H1 (cell line): ENCODE data around the gene LSM10. TPM values are rescaled to one million over a fixed set of nuclear protein-coding genes. Genes with fewer than 3 reads are reported as not detected.
A peak's percentile ranks its signal among the peaks of the same experiment; 100 is the strongest.

ENCODE experiments used
- CTCF ChIA-PET: fragments of 300-600 bp; sonication (Branson Sonifier 250); formaldehyde crosslinking; loops from one replicate; lab custom pipeline; 2021; ENCODE audit not compliant: partially characterized antibody; lab: Charles Lee
- POLR2A ChIA-PET: fragments of 300-600 bp; sonication (Branson Sonifier 250); formaldehyde crosslinking; loops from one replicate; lab custom pipeline; 2021; ENCODE audit warnings: inconsistent platforms; ENCODE audit not compliant: partially characterized antibody; lab: Charles Lee
- DNase-seq, 2 experiments: peaks; one replicate each; pipeline versions ENCODE4 v3.0.0 to v3.0.0-alpha.2; 2010 to 2022; ENCODE audit warnings: low spot score in 2 of 2, low read depth in 1 of 2, mixed read lengths in 1 of 2
- FAIRE-seq: peaks from 2 replicates; lab custom pipeline; 2011; peaks lifted over from hg19 to GRCh38; lab: Jason Lieb, UNC
- H2AFZ ChIP-seq: 2 replicates; pipeline ENCODE4 v1.8.1; 2012; ENCODE audit warnings: low read length, inconsistent platforms
- H2AK5ac ChIP-seq: 2 replicates; pipeline ENCODE4 v1.6.1; 2013; ENCODE audit warnings: low read depth, low read length
- H2BK120ac ChIP-seq: replicated peaks from 2 replicates; pipeline ENCODE3; 2013; ENCODE audit warnings: low read depth, low read length, inconsistent platforms
- H2BK12ac ChIP-seq: 2 replicates; pipeline ENCODE4 v1.6.1; 2013; ENCODE audit warnings: low read depth, low read length
- H2BK15ac ChIP-seq: 2 replicates; pipeline ENCODE4 v1.6.1; 2013; ENCODE audit warnings: low read length
- H2BK20ac ChIP-seq: 2 replicates; pipeline ENCODE4 v1.6.1; 2013; ENCODE audit warnings: low read length
- H2BK5ac ChIP-seq: 2 replicates; pipeline ENCODE4 v1.6.1; 2013; ENCODE audit warnings: low read depth, low read length
- H3K14ac ChIP-seq: 2 replicates; pipeline ENCODE4 v1.6.1; 2013; ENCODE audit warnings: inconsistent platforms; ENCODE audit not compliant: insufficient read length
- H3K18ac ChIP-seq: 2 replicates; pipeline ENCODE4 v1.6.1; 2013; ENCODE audit warnings: low read length; ENCODE audit errors: extremely low read depth
- H3K23ac ChIP-seq: 2 replicates; pipeline ENCODE4 v1.6.1; 2013; ENCODE audit warnings: inconsistent platforms; ENCODE audit not compliant: insufficient read length
- H3K23me2 ChIP-seq: 2 replicates; pipeline ENCODE4 v1.6.1; 2013; ENCODE audit warnings: low read depth, low read length
- H3K27ac ChIP-seq: 2 replicates; pipeline ENCODE4 v1.6.1; 2011; ENCODE audit warnings: low read depth, low read length, inconsistent platforms
- H3K27me3 ChIP-seq, 4 experiments: replicated peaks in 1 of 4; 1 replicate in 1 of 4; 2 replicates in 3 of 4; pipeline versions ENCODE4 v1.6.1 to v1.8.1; 2011 to 2013; ENCODE audit warnings: low read length in 3 of 4, mild to moderate bottlenecking in 3 of 4, inconsistent platforms in 2 of 4, mixed read lengths in 2 of 4, moderate library complexity in 1 of 4; ENCODE audit not compliant: control insufficient read depth in 3 of 4, insufficient read depth in 3 of 4; ENCODE audit errors: extremely low read depth in 1 of 4
- H3K36me3 ChIP-seq, 4 experiments: 2 replicates each; pipeline versions ENCODE4 v1.6.1 to v1.8.1; 2011 to 2013; ENCODE audit warnings: mild to moderate bottlenecking in 4 of 4, low read length in 3 of 4, moderate library complexity in 2 of 4, control low read depth in 1 of 4, inconsistent platforms in 1 of 4; ENCODE audit not compliant: insufficient read depth in 4 of 4, control insufficient read depth in 2 of 4
- H3K4ac ChIP-seq: replicated peaks from 2 replicates; pipeline ENCODE3; 2013; ENCODE audit warnings: low read length, low read depth, mixed read lengths, inconsistent platforms; ENCODE audit not compliant: insufficient read length
- H3K4me1 ChIP-seq, 4 experiments: replicated peaks in 1 of 4; 1 replicate in 1 of 4; 2 replicates in 3 of 4; pipeline versions ENCODE4 v1.6.1 to v1.8.1; 2011 to 2013; ENCODE audit warnings: low read length in 3 of 4, inconsistent platforms in 2 of 4, mixed read lengths in 1 of 4; ENCODE audit not compliant: insufficient read depth in 4 of 4, control insufficient read depth in 3 of 4
- H3K4me2 ChIP-seq, 2 experiments: 2 replicates each; pipeline versions ENCODE4 v1.6.1 to v1.8.1; 2011 to 2013; ENCODE audit warnings: low read depth in 2 of 2, low read length in 2 of 2, control low read depth in 1 of 2, inconsistent platforms in 1 of 2, mild to moderate bottlenecking in 1 of 2; ENCODE audit not compliant: insufficient read depth in 1 of 2
- H3K4me3 ChIP-seq, 4 experiments: fragments of 200-600, 300-600 bp in 1 of 4; sonication (generic), shearing (Covaris generic), sonication (Bioruptor Twin) in 1 of 4; 2 replicates each; pipeline versions ENCODE4 v1.5.1 to v1.8.1; 2011 to 2016; ENCODE audit warnings: low read length in 4 of 4, low read depth in 3 of 4, control low read depth in 2 of 4, inconsistent platforms in 2 of 4, mild to moderate bottlenecking in 2 of 4, mixed read lengths in 1 of 4, moderate library complexity in 1 of 4; ENCODE audit not compliant: insufficient read depth in 2 of 4; ENCODE audit errors: extremely low read depth in 1 of 4
- H3K56ac ChIP-seq: replicated peaks from 2 replicates; pipeline ENCODE3; 2013; ENCODE audit warnings: low read depth, mild to moderate bottlenecking, mixed read lengths, low read length, inconsistent platforms; ENCODE audit not compliant: insufficient read length
- H3K79me1 ChIP-seq: 2 replicates; pipeline ENCODE4 v1.6.1; 2013; ENCODE audit warnings: low read depth, low read length, control low read depth
- H3K79me2 ChIP-seq, 2 experiments: 2 replicates each; pipeline versions ENCODE4 v1.6.1 to v1.8.1; 2012 to 2013; ENCODE audit warnings: low read length in 2 of 2, mild to moderate bottlenecking in 2 of 2, inconsistent platforms in 1 of 2; ENCODE audit not compliant: insufficient read depth in 2 of 2, control insufficient read depth in 1 of 2
- H3K9ac ChIP-seq, 4 experiments: replicated peaks in 1 of 4; 1 replicate in 1 of 4; 2 replicates in 3 of 4; pipeline versions ENCODE4 v1.6.1 to v1.8.1; 2011 to 2013; ENCODE audit warnings: low read depth in 3 of 4, low read length in 3 of 4, control low read depth in 2 of 4, mild to moderate bottlenecking in 2 of 4, moderate library complexity in 2 of 4, inconsistent platforms in 1 of 4; ENCODE audit errors: extremely low read depth in 1 of 4
- H3K9me3 ChIP-seq, 2 experiments: 2 replicates each; pipeline versions ENCODE4 v1.6.1 to v1.8.1; 2012 to 2013; ENCODE audit warnings: mild to moderate bottlenecking in 2 of 2, moderate library complexity in 2 of 2, control low read depth in 1 of 2, inconsistent platforms in 1 of 2, low read depth in 1 of 2, low read length in 1 of 2, mixed read lengths in 1 of 2; ENCODE audit not compliant: insufficient read depth in 2 of 2
- H4K20me1 ChIP-seq, 2 experiments: replicated peaks in 1 of 2; 2 replicates each; pipeline versions ENCODE3 to v1.8.1; 2011 to 2013; ENCODE audit warnings: inconsistent platforms in 2 of 2, low read length in 2 of 2, mild to moderate bottlenecking in 1 of 2; ENCODE audit not compliant: insufficient read depth in 2 of 2, control insufficient read depth in 1 of 2
- H4K5ac ChIP-seq: 2 replicates; pipeline ENCODE4 v1.6.1; 2013; ENCODE audit warnings: low read length, low read depth, mixed read lengths, inconsistent platforms; ENCODE audit not compliant: insufficient read length
- H4K8ac ChIP-seq: 2 replicates; pipeline ENCODE4 v1.8.0; 2013; ENCODE audit warnings: mild to moderate bottlenecking, moderate library complexity, low read length, inconsistent platforms; ENCODE audit not compliant: insufficient read depth; ENCODE audit errors: extremely low read depth
- H4K91ac ChIP-seq: replicated peaks from 2 replicates; pipeline ENCODE3; 2013; ENCODE audit warnings: low read length, mixed read lengths, inconsistent platforms; ENCODE audit not compliant: insufficient read length
- ASH2L ChIP-seq: fragments of 200-600, 300-600 bp; sonication (generic); IDR thresholded peaks from one replicate; pipeline ENCODE4 v1.7.1; 2017; ENCODE audit warnings: low read length
- BRCA1 ChIP-seq: IDR thresholded peaks from 2 replicates; pipeline ENCODE4 v1.6.1; 2012; ENCODE audit warnings: low read depth, low read length, improper control_type of control experiment
- JUN ChIP-seq: IDR thresholded peaks from 2 replicates; pipeline ENCODE4 v1.6.1; 2011; ENCODE audit warnings: low read depth, mild to moderate bottlenecking, improper control_type of control experiment, low read length
- KDM1A ChIP-seq: fragments of 200-600, 300-600 bp; sonication (generic); IDR thresholded peaks from 2 replicates; pipeline ENCODE4 v1.7.1; 2016; ENCODE audit warnings: mild to moderate bottlenecking, low read length, borderline replicate concordance
- POLR2A ChIP-seq, 2 experiments: IDR thresholded peaks; 1 replicate in 1 of 2; 2 replicates in 1 of 2; pipeline ENCODE4 v1.6.1; 2011; ENCODE audit warnings: low read depth in 2 of 2, low read length in 2 of 2, mild to moderate bottlenecking in 2 of 2; ENCODE audit errors: control extremely low read depth in 1 of 2
- POU5F1 ChIP-seq: IDR thresholded peaks from 2 replicates; pipeline ENCODE4 v1.6.1; 2011; ENCODE audit warnings: low read depth, mild to moderate bottlenecking, low read length, moderate library complexity
- SIN3A ChIP-seq, 2 experiments: IDR thresholded peaks in 1 of 2; conservative IDR thresholded peaks in 1 of 2; 2 replicates each; pipeline ENCODE4 v1.6.1; 2011 to 2012; ENCODE audit warnings: low read length in 2 of 2, improper control_type of control experiment in 1 of 2, low read depth in 1 of 2, mild to moderate bottlenecking in 1 of 2
- SRF ChIP-seq: IDR thresholded peaks from 2 replicates; pipeline ENCODE4 v1.6.1; 2011; ENCODE audit warnings: mild to moderate bottlenecking, low read depth, low read length, moderate library complexity
- TCF12 ChIP-seq: IDR thresholded peaks from 2 replicates; pipeline ENCODE4 v1.6.1; 2011; ENCODE audit warnings: low read depth, mild to moderate bottlenecking, low read length
- WGBS, 2 experiments: shearing (Covaris generic) in 1 of 2; methylation state at CpG; one replicate each; pipeline versions ENCODE4 v1.1.6 to v1.1.7; 2013 to 2015; ENCODE audit warnings: low lambda C conversion rate in 2 of 2, mixed read lengths in 2 of 2, inconsistent platforms in 1 of 2, low coverage in 1 of 2, missing lambda C conversion rate in 1 of 2; ENCODE audit not compliant: insufficient replicate concordance in 2 of 2, insufficient coverage in 1 of 2, insufficient read length in 1 of 2; ENCODE audit errors: extremely low coverage in 1 of 2, missing lambda C conversion rate in 1 of 2; 5-methylcytosine and 5-hydroxymethylcytosine counted together
- polyA plus RNA-seq, 7 experiments: library from polyadenylated mRNA; depleted of rRNA in 3 of 7; stranded (reverse) in 5 of 7; unstranded in 2 of 7; fragments of >200 nt in 5 of 7; fragments of 200-250 nt in 2 of 7; gene quantifications; 1 replicate in 5 of 7; 2 replicates in 1 of 7; 4 replicates in 1 of 7; pipeline versions ENCODE4 v1.2.1 to v1.2.3, GENCODE V29; 2011 to 2013; ENCODE audit warnings: missing spikeins in 2 of 7, mixed read lengths in 2 of 7
- total RNA-seq: library from RNA; stranded (reverse); fragmentation: NEBNext Ultra II Directional; extraction: Animal tissue kit (Norgen Biotek cat#: 25700); gene quantifications from 2 replicates; pipeline ENCODE4 v1.2.1, GENCODE V29; 2021

LSM10 gene
- total and polyA plus RNA-seq, 2 of the 8 experiments (the other 6 are each of a cell fraction or from before 2014, with no cell fraction given): 59.5 to 140 TPM

DNA sequence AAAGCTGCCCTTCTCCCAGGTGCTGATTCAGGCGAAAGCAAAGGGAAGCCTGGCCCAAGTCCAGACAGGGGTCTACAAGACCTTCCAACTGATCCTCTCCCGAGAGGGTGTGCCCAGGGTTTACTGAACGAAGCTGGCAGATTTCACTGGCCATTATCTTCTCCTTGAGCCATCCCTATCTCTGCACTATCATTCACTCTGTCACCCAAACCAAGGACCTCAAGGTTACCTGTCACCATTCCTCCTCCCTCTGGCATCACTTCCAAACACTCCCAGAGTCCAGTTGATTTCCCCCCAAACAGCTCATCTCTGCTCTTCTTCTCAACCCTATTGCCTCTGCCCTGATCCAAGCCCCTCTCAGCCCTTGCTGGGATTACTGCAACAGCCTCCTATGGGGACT lies 16.9 kb downstream of the LSM10 start:
- peak overlapping the region; percentile 1; the same call in 1 of the 2 replicates for H3K27ac ChIP-seq
- ChIA-PET CTCF (interaction anchor here (1.0 to 9.8 kb wide), 4 partner anchors 9 to 246 kb away, joined by 3 to 90 read pairs (median 9); no protein-coding TSS in a partner anchor), POLR2A (interaction anchor here (2.4 kb wide), 1 partner anchor 12 kb away, joined by 7 read pairs; no protein-coding TSS in a partner anchor)

More for the DNA sequence above, 16.9 kb downstream of the LSM10 start:
- H2AK5ac ChIP-seq: no peak overlapping the region
- H3K23me2 ChIP-seq: peaks cover 4% of the 10 kb centered on the region; the same call in 1 of the 2 replicates
- H4K91ac ChIP-seq: no peak overlapping the region
- H2BK20ac ChIP-seq: no peak overlapping the region
- H4K20me1 ChIP-seq: peaks cover 2 to 19% of the 10 kb centered on the region in 2 experiments
- no peak overlapping the region for H3K9ac ChIP-seq
- no peak overlapping the region for H3K56ac ChIP-seq
- H4K8ac ChIP-seq: no peak overlapping the region
- H3K4me2 ChIP-seq: no peak overlapping the region
- no peak overlapping the region for H3K14ac ChIP-seq
- H4K5ac ChIP-seq: no peak overlapping the region
- no peaks in the 10 kb centered on the region for H3K36me3 ChIP-seq
- H2BK5ac ChIP-seq: no peak overlapping the region
- no peaks in the 10 kb centered on the region for H3K27me3 ChIP-seq
- H3K4ac ChIP-seq: no peak overlapping the region
- no peak overlapping the region for H3K18ac ChIP-seq
- no peak overlapping the region for H2BK15ac ChIP-seq
- H3K79me1 ChIP-seq: peaks cover 14% of the 10 kb centered on the region
- 72% methylated on average over 3 of the region's 3 CpGs; no CpG with 5 or more reads in 1 of the 2 experiments for WGBS, 2 experiments
- peaks cover 0 to 4% (median 1%) of the 10 kb centered on the region in 4 experiments; a peak in 3 of 7 replicates for H3K4me1 ChIP-seq
- peaks cover 6 to 79% of the 10 kb centered on the region in 2 experiments for H3K79me2 ChIP-seq
- no peak overlapping the region for H3K23ac ChIP-seq
- no peak overlapping the region for H2AFZ ChIP-seq
- TF ChIP-seq ASH2L (no peak), SIN3A (conservative IDR thresholded peaks at IDR 0.05 in 1 of 2, IDR thresholded peaks at IDR 0.05 in 1 of 2; ENCODE audit: low read depth in 1 of 2, low read length in 2 of 2) (no peak), SRF (no peak), KDM1A (no peak), JUN (no peak), BRCA1 (no peak), POU5F1 (no peak), TCF12 (no peak), POLR2A (IDR thresholded peaks at IDR 0.05; ENCODE audit: control extremely low read depth in 1 of 2, low read depth in 2 of 2, low read length in 2 of 2) (peak in 1 of 2 experiments; percentile 22; a peak in 1 of 3 replicates)
- no peak overlapping the region for H2BK120ac ChIP-seq
- no peaks in the 10 kb centered on the region for H3K9me3 ChIP-seq
- no peak overlapping the region for H2BK12ac ChIP-seq
- H3K4me3 ChIP-seq: no peak overlapping the region
- FAIRE-seq (no peak), DNase-seq (no peak)
